HepG2 (cell line): ENCODE results near the gene AGK. TPM values are rescaled to one million over a fixed set of nuclear protein-coding genes. Genes with fewer than 3 reads are reported as not detected.
A peak's percentile ranks its signal among the peaks of the same experiment; 100 is the strongest.

Source experiments
- ATAC-seq: fragments of 200-7000 bp; cut with Tn5 transposase; 3 replicates; pipeline ENCODE4 v1.9.1; 2020; ENCODE audit warnings: mild to moderate bottlenecking, moderate library complexity
- BruUV-seq: library from RNA; stranded (reverse); fragments of 400-500 nt; replicated peaks from 2 replicates; lab custom pipeline; 2021; lab: Mats Ljungman, UMichigan
- CTCF ChIA-PET: fragments of 300-600 bp; formaldehyde crosslinking; extraction: SDS; loops from one replicate; lab custom pipeline; 2021; ENCODE audit warnings: low total read pairs, inconsistent platforms, low intra/inter-chr PET ratio; lab: Yijun Ruan, JAX
- POLR2A ChIA-PET: fragments of 350-600 bp; sonication (Branson Sonifier 250); formaldehyde crosslinking; loops from one replicate; lab custom pipeline; 2020; ENCODE audit warnings: antibody characterized with exemption, inconsistent platforms; lab: Yijun Ruan, JAX
- DNase-seq: peaks from one replicate; pipeline ENCODE4 v3.0.0-alpha.2; 2015; ENCODE audit warnings: low spot score
- FAIRE-seq: peaks from 3 replicates; lab custom pipeline; 2011; peaks lifted over from hg19 to GRCh38; lab: Jason Lieb, UNC
- H2AFZ ChIP-seq: one replicate; pipeline ENCODE4 v1.6.1; 2011; ENCODE audit warnings: low read length, inconsistent platforms
- H3K27ac ChIP-seq: fragments of 300-600 bp; 3 replicates; pipeline ENCODE4 v1.8.0; 2011; ENCODE audit warnings: mixed run types, mild to moderate bottlenecking, mixed read lengths, low read length, inconsistent platforms; ENCODE audit not compliant: insufficient read depth; ENCODE audit errors: extremely low read length
- H3K27me3 ChIP-seq, 2 experiments: fragments of 200-600 bp in 1 of 2; 2 replicates in 1 of 2; 3 replicates in 1 of 2; pipeline versions ENCODE4 v1.6.0 to v1.8.0; 2011; ENCODE audit warnings: low read length in 2 of 2, mild to moderate bottlenecking in 2 of 2, moderate library complexity in 2 of 2, inconsistent platforms in 1 of 2; ENCODE audit not compliant: insufficient read depth in 2 of 2, control insufficient read depth in 1 of 2
- H3K36me3 ChIP-seq, 2 experiments: fragments of 200-600 bp in 1 of 2; replicated peaks in 1 of 2; 2 replicates in 1 of 2; 3 replicates in 1 of 2; pipeline versions ENCODE4 v1.5.1 to v1.8.0; 2011; ENCODE audit warnings: low read length in 2 of 2, inconsistent platforms in 1 of 2; ENCODE audit not compliant: insufficient read depth in 2 of 2, control insufficient read depth in 1 of 2
- H3K4me1 ChIP-seq: 2 replicates; pipeline ENCODE4 v1.5.1; 2012; ENCODE audit warnings: low read length, inconsistent platforms; ENCODE audit not compliant: insufficient read depth
- H3K4me2 ChIP-seq: 2 replicates; pipeline ENCODE4 v1.6.0; 2011; ENCODE audit warnings: low read depth, low read length, inconsistent platforms
- H3K4me3 ChIP-seq, 3 experiments: fragments of 200-600 bp in 1 of 3; sonication (generic), shearing (Covaris generic) in 1 of 3; replicated peaks in 1 of 3; 2 replicates each; pipeline ENCODE4 v1.5.1; 2011 to 2016; ENCODE audit warnings: low read length in 3 of 3, inconsistent platforms in 2 of 3, low read depth in 2 of 3, mild to moderate bottlenecking in 2 of 3, control low read depth in 1 of 3, mixed read lengths in 1 of 3; ENCODE audit not compliant: insufficient read depth in 1 of 3
- H3K79me2 ChIP-seq: one replicate; pipeline ENCODE4 v1.6.1; 2011; ENCODE audit warnings: low read length, inconsistent platforms; ENCODE audit not compliant: insufficient read depth
- H3K9ac ChIP-seq: 2 replicates; pipeline ENCODE4 v1.6.0; 2011; ENCODE audit warnings: mild to moderate bottlenecking, low read depth, low read length, inconsistent platforms; ENCODE audit not compliant: insufficient read depth
- H3K9me3 ChIP-seq: 2 replicates; pipeline ENCODE4 v1.5.1; 2012; ENCODE audit warnings: mild to moderate bottlenecking, low read length
- H4K20me1 ChIP-seq: 2 replicates; pipeline ENCODE4 v1.6.0; 2011; ENCODE audit warnings: inconsistent platforms, mild to moderate bottlenecking, low read length, moderate library complexity; ENCODE audit not compliant: insufficient read depth
- BHLHE40 ChIP-seq: IDR thresholded peaks from 2 replicates; pipeline ENCODE4 v1.6.1; 2011; ENCODE audit warnings: low read length, improper control_type of control experiment
- CTCF ChIP-seq: sonication (generic); formaldehyde crosslinking; IDR thresholded peaks from 2 replicates; pipeline ENCODE4 v1.5.0; 2020; ENCODE audit warnings: mild to moderate bottlenecking, missing genetic modification reagents, moderate library complexity
- NCOA2 ChIP-seq: sonication (generic); formaldehyde crosslinking; IDR thresholded peaks from 2 replicates; pipeline ENCODE4 v1.8.0; 2022; ENCODE audit warnings: inconsistent platforms
- RAD21 ChIP-seq: fragments of 450-650 bp; formaldehyde crosslinking; IDR thresholded peaks from 2 replicates; pipeline ENCODE4 v1.5.0; 2020; ENCODE audit warnings: mild to moderate bottlenecking
- RFX1 ChIP-seq: fragments of 450-650 bp; IDR thresholded peaks from 2 replicates; pipeline ENCODE4 v1.6.1; 2017
- RFX5 ChIP-seq: IDR thresholded peaks from 2 replicates; pipeline ENCODE4 v1.6.1; 2011; ENCODE audit warnings: low read depth, low read length, improper control_type of control experiment
- SMC3 ChIP-seq: IDR thresholded peaks from 2 replicates; pipeline ENCODE4 v1.6.1; 2011; ENCODE audit warnings: low read length, improper control_type of control experiment
- STAG1 ChIP-seq: sonication (generic); formaldehyde crosslinking; IDR thresholded peaks from 2 replicates; pipeline ENCODE4 v1.4.0; 2020; ENCODE audit warnings: missing genetic modification reagents
- ZGPAT ChIP-seq: IDR thresholded peaks from 2 replicates; pipeline ENCODE4 v1.6.1; 2016; ENCODE audit warnings: mild to moderate bottlenecking
- ZNF136 ChIP-seq: sonication (generic); formaldehyde crosslinking; IDR thresholded peaks from 2 replicates; pipeline ENCODE4 v1.8.1; 2022; ENCODE audit warnings: low read depth, mild to moderate bottlenecking, moderate library complexity, missing genetic modification reagents
- ZNF142 ChIP-seq: sonication (generic); formaldehyde crosslinking; IDR thresholded peaks from 2 replicates; pipeline ENCODE4 v1.4.0; 2020; ENCODE audit warnings: missing genetic modification reagents
- ZNF614 ChIP-seq: IDR thresholded peaks from 2 replicates; pipeline ENCODE4 v1.6.1; 2018; ENCODE audit warnings: missing biosample characterization, missing genetic modification reagents, inconsistent platforms, borderline replicate concordance
- ZNF672 ChIP-seq: sonication (generic); formaldehyde crosslinking; IDR thresholded peaks from 2 replicates; pipeline ENCODE4 v1.8.1; 2022; ENCODE audit warnings: missing genetic modification reagents
- WGBS: methylation state at CpG from one replicate; pipeline ENCODE4 v1.1.6; 2017; ENCODE audit warnings: low lambda C conversion rate; 5-methylcytosine and 5-hydroxymethylcytosine counted together
- in situ Hi-C: cut with HindIII; loops from 2 replicates; pipeline ENCODE4 v1.10.0; 2017; ENCODE audit warnings: low pct_unique_long_range_greater_than_20kb; ENCODE audit not compliant: extremely low pct_ligation_motif_present
- intact Hi-C: fragments of 100-400 bp; cut with micrococcal nuclease; formaldehyde crosslinking; loops from one replicate; pipeline ENCODE4 v1.10.0; 2022; ENCODE audit not compliant: unreplicated experiment
- polyA plus RNA-seq, 8 experiments: library from polyadenylated mRNA; depleted of rRNA in 3 of 8; stranded (reverse) in 7 of 8; unstranded in 1 of 8; fragments of >200 nt; fragmentation: Illumina TruSeq in 4 of 8; extraction: Trizol in 4 of 8; gene quantifications; 2 replicates each; pipeline versions ENCODE4 v1.2.1 to v1.2.3, GENCODE V29; 2011 to 2016; ENCODE audit warnings: low read depth in 4 of 8, missing spikeins in 1 of 8, mixed read lengths in 1 of 8; ENCODE audit not compliant: insufficient read depth in 1 of 8
- total RNA-seq, 5 experiments: library from RNA; depleted of rRNA; stranded (reverse); fragments of >200 nt; fragmentation: Illumina TruSeq; extraction: Trizol; gene quantifications; 2 replicates each; pipeline ENCODE4 v1.2.3, GENCODE V29; 2016; ENCODE audit warnings: low read depth in 1 of 5

AGK gene
- total and polyA plus RNA-seq, 2 of the 13 experiments (the other 11 are each of a cell fraction or from before 2014, with no cell fraction given) = 23.7 to 30.1 TPM

DNA sequence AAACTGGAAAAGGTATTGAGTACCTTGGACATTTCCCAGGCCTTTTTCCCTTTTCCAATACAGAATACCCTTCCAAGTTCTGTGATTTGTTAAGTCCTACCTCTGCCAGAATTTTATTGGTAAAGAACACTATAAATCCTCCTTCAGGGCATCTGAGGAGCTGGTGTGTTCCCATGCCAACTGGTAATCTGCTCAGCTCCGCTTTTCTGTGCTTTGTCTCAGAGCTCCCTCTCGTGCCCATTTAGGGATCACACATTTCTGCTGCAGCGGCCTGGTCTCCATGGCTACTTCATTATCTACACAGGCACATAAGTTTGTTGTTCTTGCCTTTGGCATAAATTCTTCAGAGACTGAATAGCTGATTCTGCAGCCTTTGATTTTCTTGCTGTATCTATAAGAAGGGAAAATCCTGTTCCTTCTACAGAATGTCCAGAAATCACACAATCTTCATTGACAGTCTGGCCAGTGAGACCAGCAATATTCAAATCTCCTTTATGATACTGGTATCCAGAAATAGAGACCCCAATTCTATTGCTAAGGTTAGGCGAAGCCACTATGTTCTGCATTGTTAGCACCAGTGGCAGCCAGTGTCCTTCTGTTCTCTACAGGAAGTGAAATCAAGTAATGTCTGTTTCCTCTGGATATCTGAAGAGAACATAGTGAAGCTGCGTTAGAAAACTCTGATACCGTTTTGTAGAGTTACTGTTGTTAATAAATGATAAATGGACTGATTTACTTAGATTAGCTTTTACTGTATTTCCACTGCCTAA lies 98.8 kb downstream of the AGK start:
- no peak overlapping the region for H3K4me2 ChIP-seq
- ChIA-PET CTCF (no interaction called here), POLR2A (no interaction called here)
- H3K27me3 ChIP-seq = no peaks in the 10 kb centered on the region
- in situ Hi-C loops (loop anchor here (10.0 kb wide), 1 partner anchor 85 kb away; the partner anchor contains the start of gene SSBP1), intact Hi-C loops (loop anchor here (1.0 to 5.0 kb wide), 2 partner anchors 117 to 633 kb away; no protein-coding TSS in a partner anchor)
- ATAC-seq (peak; percentile 85), DNase-seq (peak; percentile 41), FAIRE-seq (peak; percentile 12)
- H3K79me2 ChIP-seq = no peaks in the 10 kb centered on the region
- no peaks in the 10 kb centered on the region for H3K9me3 ChIP-seq
- 66% methylated on average over 6 of the region's 6 CpGs for WGBS
- no TSS peak for BruUV-seq
- H3K27ac ChIP-seq = no peak overlapping the region
- TF ChIP-seq ZNF136 = no peak
- peak; percentile 73 for TF ChIP-seq STAG1 (CRISPR knock-in tag)
- TF ChIP-seq ZNF672 (CRISPR knock-in tag) = no peak
- peak; percentile 51 for TF ChIP-seq RAD21 (CRISPR knock-in tag)
- TF ChIP-seq ZNF142 (CRISPR knock-in tag) = no peak
- TF ChIP-seq RFX5 = peak; percentile 45; the same call in 1 of the 2 replicates
- TF ChIP-seq ZGPAT = no peak
- TF ChIP-seq BHLHE40 = no peak
- TF ChIP-seq NCOA2 = no peak
- TF ChIP-seq ZNF614 = no peak
- TF ChIP-seq RFX1 = peak; percentile 57; the same call in 1 of the 2 replicates
- TF ChIP-seq SMC3 = peak; percentile 42; the same call in 1 of the 2 replicates
- peak; percentile 65 for TF ChIP-seq CTCF (CRISPR knock-in tag)
- no peaks in the 10 kb centered on the region; the same call in 1 of the 2 replicates for H4K20me1 ChIP-seq
- H3K4me1 ChIP-seq = no peaks in the 10 kb centered on the region
- H2AFZ ChIP-seq = no peak overlapping the region
- H3K36me3 ChIP-seq = peaks cover 7% of the 10 kb centered on the region in 2 experiments; a peak in 3 of 5 replicates
- H3K4me3 ChIP-seq = no peak overlapping the region
- H3K9ac ChIP-seq = no peak overlapping the region
